ENCODE measurements around the gene PBX1.

- TF ChIP-seq EZH2 (IDR thresholded peaks at IDR 0.05; ENCODE audit: borderline replicate concordance) (no peak), CTCF (IDR thresholded peaks at IDR 0.05; ENCODE audit: poor library complexity) (no peak), EZH2phosphoT487 (IDR thresholded peaks at IDR 0.05; ENCODE audit: low read depth, severe bottlenecking, unreplicated experiment) (no peak)
These were observed 90.2 kb downstream of the PBX1 start for GRCh38 chr1:164649146-164649545.
